K562 (cell line): ENCODE data around the gene TTLL11. TPM values are rescaled to one million over a fixed set of nuclear protein-coding genes. Genes with fewer than 3 reads are reported as not detected.

Experiments used
- ATAC-seq: fragments of 200-7000 bp; cut with Tn5 transposase; 3 replicates; pipeline ENCODE4 v1.9.1; 2020; ENCODE audit warnings: moderate library complexity
- BruUV-seq: library from RNA; stranded (reverse); fragments of 400-500 nt; replicated peaks from 2 replicates; lab custom pipeline; 2021; lab: Mats Ljungman, UMichigan
- CTCF ChIA-PET: fragments of 300-600 bp; formaldehyde crosslinking; extraction: SDS; loops from one replicate; lab custom pipeline; 2021; ENCODE audit warnings: low intra/inter-chr PET ratio; lab: Yijun Ruan, JAX
- POLR2A ChIA-PET: fragments of 300-600, 350-650 bp; sonication (Branson Sonifier 250); formaldehyde crosslinking; extraction: SDS; loops from one replicate; lab custom pipeline; 2021; ENCODE audit warnings: antibody characterized with exemption, inconsistent platforms; lab: Yijun Ruan, JAX
- DNase-seq, 4 experiments: peaks; one replicate each; pipeline versions ENCODE4 v3.0.0 to v3.0.0-alpha.2; 2011 to 2018; ENCODE audit warnings: low spot score in 3 of 4, mixed read lengths in 3 of 4; ENCODE audit errors: extremely low read depth in 1 of 4
- FAIRE-seq: peaks from 2 replicates; lab custom pipeline; 2011; peaks lifted over from hg19 to GRCh38; lab: Jason Lieb, UNC
- H2AFZ ChIP-seq: 2 replicates; pipeline ENCODE4 v1.6.0; 2011; ENCODE audit warnings: low read depth, low read length, control low read depth, inconsistent platforms
- H3K27ac ChIP-seq: fragments of 200-600 bp; 3 replicates; pipeline ENCODE4 v1.8.0; 2011; ENCODE audit warnings: low read depth, mild to moderate bottlenecking, control low read depth, inconsistent platforms, low read length, moderate library complexity, mixed read lengths; ENCODE audit errors: extremely low read depth
- H3K27me3 ChIP-seq, 2 experiments: fragments of 300-600 bp in 1 of 2; 2 replicates in 1 of 2; 3 replicates in 1 of 2; pipeline versions ENCODE4 v1.6.0 to v1.8.0; 2011; ENCODE audit warnings: inconsistent platforms in 2 of 2, low read length in 2 of 2, mild to moderate bottlenecking in 1 of 2, mixed read lengths in 1 of 2, moderate library complexity in 1 of 2; ENCODE audit not compliant: control insufficient read depth in 2 of 2, insufficient read depth in 2 of 2
- H3K36me3 ChIP-seq: fragments of 300-600 bp; 3 replicates; pipeline ENCODE4 v1.8.0; 2011; ENCODE audit warnings: mild to moderate bottlenecking, low read length, inconsistent platforms; ENCODE audit not compliant: control insufficient read depth, insufficient read depth
- H3K4me1 ChIP-seq, 2 experiments: fragments of 200-600 bp in 1 of 2; replicated peaks in 1 of 2; 2 replicates in 1 of 2; 3 replicates in 1 of 2; pipeline versions ENCODE4 v1.5.1 to v1.8.0; 2011; ENCODE audit warnings: inconsistent platforms in 2 of 2, low read length in 2 of 2, mild to moderate bottlenecking in 1 of 2, mixed read lengths in 1 of 2, moderate library complexity in 1 of 2; ENCODE audit not compliant: control insufficient read depth in 2 of 2, insufficient read depth in 2 of 2
- H3K4me2 ChIP-seq: 2 replicates; pipeline ENCODE4 v1.6.1; 2011; ENCODE audit warnings: low read length, control low read depth, inconsistent platforms, mixed read lengths; ENCODE audit not compliant: insufficient read depth
- H3K4me3 ChIP-seq: fragments of 200-600 bp; sonication (generic), shearing (Covaris generic); 2 replicates; pipeline ENCODE4 v1.5.1; 2016; ENCODE audit warnings: control low read depth, inconsistent platforms
- H3K79me2 ChIP-seq: fragments of 200-600 bp; 3 replicates; pipeline ENCODE4 v1.8.0; 2011; ENCODE audit warnings: low read length, inconsistent platforms; ENCODE audit not compliant: control insufficient read depth, insufficient read depth
- H3K9ac ChIP-seq, 2 experiments: 2 replicates each; pipeline versions ENCODE4 v1.6.0 to v1.6.1; 2011; ENCODE audit warnings: low read depth in 2 of 2, low read length in 2 of 2, control low read depth in 1 of 2, inconsistent platforms in 1 of 2, mild to moderate bottlenecking in 1 of 2, mixed read lengths in 1 of 2; ENCODE audit not compliant: insufficient read depth in 1 of 2
- H3K9me1 ChIP-seq: one replicate; pipeline ENCODE4 v1.6.0; 2011; ENCODE audit warnings: inconsistent platforms, mild to moderate bottlenecking, low read length, moderate library complexity; ENCODE audit not compliant: control insufficient read depth, insufficient read depth
- H3K9me3 ChIP-seq: replicated peaks from 2 replicates; pipeline ENCODE4 v1.5.1; 2011; ENCODE audit warnings: low read depth, low read length, inconsistent platforms; ENCODE audit not compliant: control insufficient read depth, insufficient read depth
- H4K20me1 ChIP-seq: replicated peaks from 2 replicates; pipeline ENCODE4 v1.6.1; 2011; ENCODE audit warnings: low read length, inconsistent platforms, mixed read lengths; ENCODE audit not compliant: control insufficient read depth, insufficient read depth
- CHCHD3 ChIP-seq: fragments of 250-450 bp; sonication (Bioruptor Pico); IDR thresholded peaks from 2 replicates; pipeline ENCODE4 v2.1.2; 2022; ENCODE audit warnings: mild to moderate bottlenecking
- EHMT2 ChIP-seq: fragments of 450-650 bp; IDR thresholded peaks from 2 replicates; pipeline ENCODE4 v1.6.1; 2018; ENCODE audit warnings: antibody characterized with exemption
- IRF9 ChIP-seq: fragments of 450-650 bp; IDR thresholded peaks from 2 replicates; pipeline ENCODE4 v1.6.1; 2016; ENCODE audit warnings: missing biosample characterization, missing genetic modification characterization
- MLLT1 ChIP-seq, 2 experiments: fragments of 450-650 bp; IDR thresholded peaks; 2 replicates each; pipeline ENCODE4 v1.6.1; 2016
- SAP30 ChIP-seq: fragments of 200-600 bp; sonication (generic); IDR thresholded peaks from 2 replicates; pipeline ENCODE4 v1.6.1; 2012; ENCODE audit warnings: borderline replicate concordance, low read depth, mild to moderate bottlenecking, moderate library complexity, low read length, control low read depth, inconsistent platforms; ENCODE audit not compliant: insufficient read depth, poor library complexity, severe bottlenecking
- SOX6 ChIP-seq: fragments of 450-650 bp; IDR thresholded peaks from 2 replicates; pipeline ENCODE4 v1.6.1; 2014; ENCODE audit warnings: mild to moderate bottlenecking
- ZNF644 ChIP-seq: fragments of 200-800 bp; sonication (Bioruptor generic); IDR thresholded peaks from 2 replicates; pipeline ENCODE4 v1.6.1; 2016; ENCODE audit warnings: low read depth, missing genetic modification characterization, missing compliant biosample characterization
- WGBS: fragments of 100-300 bp; shearing (Covaris generic); methylation state at CpG from one replicate; pipeline ENCODE4 v1.1.6; 2016; ENCODE audit warnings: low coverage, mixed read lengths; ENCODE audit not compliant: insufficient coverage; ENCODE audit errors: missing lambda C conversion rate; 5-methylcytosine and 5-hydroxymethylcytosine counted together
- in situ Hi-C: fragments of 300-500 bp; cut with MboI; formaldehyde crosslinking; loops from 4 replicates; pipeline ENCODE4 v1.15.0; 2018; ENCODE audit warnings: inconsistent platforms, mixed read lengths
- intact Hi-C: fragments of 100-400 bp; cut with micrococcal nuclease; formaldehyde crosslinking; loops from 2 replicates; pipeline ENCODE4 v1.14.2; 2022
- polyA plus RNA-seq, 8 experiments: library from polyadenylated mRNA; depleted of rRNA in 4 of 8; stranded (reverse) in 5 of 8; unstranded in 3 of 8; fragments of >200 nt; fragmentation: Nextera tagmentation in 2 of 8; fragmentation: Illumina TruSeq in 1 of 8; extraction: Ambion mirVana in 2 of 8; extraction: Trizol in 1 of 8; gene quantifications; 2 replicates each; pipeline versions ENCODE4 v1.2.1 to v1.2.3, GENCODE V29; 2011 to 2014; ENCODE audit warnings: inconsistent platforms in 1 of 8, missing spikeins in 1 of 8
- total RNA-seq, 7 experiments: library from RNA; depleted of rRNA in 6 of 7; stranded (reverse); fragments of >200 nt in 6 of 7; fragmentation: Illumina TruSeq in 2 of 7; extraction: Trizol in 2 of 7; gene quantifications; 2 replicates each; pipeline versions ENCODE4 v1.2.1 to v1.2.3, GENCODE V29; 2011 to 2021; ENCODE audit warnings: low replicate concordance in 1 of 7

The TTLL11 gene
- total and polyA plus RNA-seq, 9 of the 15 experiments (the other 6 are each of a cell fraction or from before 2014, with no cell fraction given): 0.83 to 4.4 (median 2.7) TPM

GRCh38 chr9:121945849-121946248 lies 147.3 kb downstream of the TTLL11 start:
- intact Hi-C loops: no loop called here
- CTCF ChIA-PET: no interaction called here

More at GRCh38 chr9:121945849-121946248, 147.3 kb downstream of the TTLL11 start:
- no peaks in the 10 kb centered on the region for H3K4me1 ChIP-seq
- H3K4me3 ChIP-seq: no peak overlapping the region
- FAIRE-seq (no peak), ATAC-seq (no peak), DNase-seq (no peak)
- no peaks in the 10 kb centered on the region for H3K79me2 ChIP-seq
- no peaks in the 10 kb centered on the region for H3K36me3 ChIP-seq
- POLR2A ChIA-PET: no interaction called here
- H3K9ac ChIP-seq: no peak overlapping the region
- no peaks in the 10 kb centered on the region for H3K9me1 ChIP-seq
- BruUV-seq: no TSS peak
- no peak overlapping the region for H3K4me2 ChIP-seq
- no peaks in the 10 kb centered on the region for H4K20me1 ChIP-seq
- no peaks in the 10 kb centered on the region for H3K9me3 ChIP-seq
- 0% methylated on average over 4 of the region's 4 CpGs for WGBS
- H3K27ac ChIP-seq: no peak overlapping the region
- in situ Hi-C loops: no loop called here
- no peak overlapping the region for H2AFZ ChIP-seq
- no peak for TF ChIP-seq EHMT2
- TF ChIP-seq IRF9 (tag): no peak
- no peak for TF ChIP-seq SAP30
- TF ChIP-seq ZNF644 (tag): no peak
- no peak for TF ChIP-seq MLLT1 (IDR thresholded peaks at IDR 0.05)
- no peak for TF ChIP-seq SOX6
- TF ChIP-seq CHCHD3 (CRISPR knock-in tag): no peak
- peaks cover 37 to 51% of the 10 kb centered on the region in 2 experiments for H3K27me3 ChIP-seq
